GM19193 (cell line): ENCODE data around the gene GABBR2.

Experiments
- POLR2A ChIP-seq: IDR thresholded peaks from 4 replicates; pipeline ENCODE4 v1.6.1; 2011; ENCODE audit not compliant: insufficient read depth, insufficient read length; ENCODE audit errors: extremely low read depth

Gene GABBR2

DNA sequence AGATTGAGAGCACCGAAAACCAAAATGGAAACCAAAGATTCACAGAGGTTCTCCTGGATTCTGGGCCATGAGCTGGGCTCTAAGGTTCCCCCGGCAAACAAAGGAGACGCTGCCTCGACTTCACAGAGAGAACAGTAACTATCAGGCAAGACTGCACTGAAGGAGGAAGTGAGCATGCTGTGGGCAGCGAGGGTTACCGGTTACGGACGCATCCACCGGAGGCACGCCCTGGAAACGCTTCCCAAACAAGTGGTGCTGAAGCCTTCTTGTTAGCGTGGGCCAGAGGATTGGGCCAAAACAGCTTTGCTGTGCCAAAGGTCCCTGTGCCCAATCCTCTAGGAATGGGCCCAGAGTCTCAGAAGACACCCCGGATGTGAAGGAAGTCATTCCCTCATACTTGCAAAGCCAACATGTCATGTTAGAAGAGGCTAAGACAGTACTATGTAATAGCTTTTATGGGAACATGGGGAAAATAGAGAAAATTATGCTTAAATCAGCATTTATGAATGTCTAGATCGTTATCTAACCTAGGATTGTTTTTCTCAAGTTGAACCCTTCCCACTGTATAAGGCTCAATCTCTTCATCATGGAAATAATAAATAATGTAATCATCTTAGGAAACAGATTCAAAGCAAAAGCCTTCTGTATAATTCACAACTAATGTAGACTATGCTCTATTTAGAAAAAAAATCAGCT, 145.4 kb downstream of the GABBR2 start:
- TF ChIP-seq POLR2A = no peak

DNA sequence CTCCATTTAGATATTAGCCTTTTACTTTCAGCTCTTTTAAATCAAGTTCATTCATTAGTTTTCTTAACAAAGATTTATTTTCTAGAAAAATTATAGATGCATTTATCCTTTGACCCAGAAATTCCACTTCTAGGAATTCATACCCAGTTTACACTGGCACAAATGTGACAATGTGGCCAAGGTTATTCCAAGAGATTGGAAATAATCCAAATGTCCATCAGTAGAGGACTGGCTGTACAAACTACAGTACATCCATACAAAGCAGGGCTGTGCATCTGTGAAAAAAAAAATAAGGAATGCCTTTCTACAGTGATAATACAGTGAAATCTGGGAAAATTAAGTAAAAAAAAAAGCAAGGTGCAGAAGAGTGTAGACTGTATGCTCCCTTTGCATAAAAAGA, 149.2 kb downstream of the GABBR2 start:
- no peak for TF ChIP-seq POLR2A

DNA sequence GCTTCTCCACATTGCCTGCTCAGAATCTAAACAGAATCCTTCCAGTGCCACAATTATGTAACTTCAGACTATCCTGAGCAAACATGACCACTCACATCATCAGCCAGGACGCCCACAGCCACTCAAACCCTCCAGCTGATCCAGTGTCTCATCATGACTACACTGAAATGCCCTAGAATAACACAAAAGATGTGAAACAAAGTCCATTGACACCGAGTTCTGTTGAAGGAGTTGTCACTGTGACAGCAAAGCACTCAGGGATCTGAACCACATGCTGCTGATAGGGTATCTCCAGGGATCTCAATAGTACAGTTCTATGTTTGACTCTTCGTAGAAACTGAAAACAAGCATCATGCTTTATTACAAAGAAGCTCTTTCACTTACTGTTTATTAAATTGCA, 150.2 kb downstream of the GABBR2 start:
- TF ChIP-seq POLR2A = no peak

GRCh38 chr9:98556511-98556910, 152.2 kb downstream of the GABBR2 start:
- TF ChIP-seq POLR2A = no peak

GRCh38 chr9:98555651-98556465, 152.9 kb downstream of the GABBR2 start:
- no peak for TF ChIP-seq POLR2A

DNA sequence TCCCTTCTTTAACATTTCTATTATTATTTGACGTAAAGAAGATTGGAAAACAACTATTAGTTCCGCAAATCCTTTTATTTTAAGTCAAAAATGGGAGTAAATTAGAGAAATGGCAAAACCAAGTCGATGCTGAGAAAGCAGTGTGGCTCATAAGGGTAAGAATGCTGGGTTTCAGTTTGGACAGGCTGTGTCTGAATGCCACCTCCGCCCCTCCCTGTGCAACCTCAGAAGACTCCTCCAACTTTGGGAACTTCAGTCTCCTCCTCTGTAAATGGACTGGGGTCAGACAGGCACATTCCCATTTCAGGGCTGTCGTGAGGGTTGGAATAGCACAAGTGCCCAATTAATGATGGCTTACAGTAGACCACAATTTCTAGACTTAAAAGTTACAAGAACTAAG, 154.0 kb downstream of the GABBR2 start:
- TF ChIP-seq POLR2A = no peak

- TF ChIP-seq POLR2A = no peak
Measured at GRCh38 chr9:98552331-98552730, 156.4 kb downstream of the GABBR2 start.

- TF ChIP-seq POLR2A = no peak
Measured at GRCh38 chr9:98551511-98552286, 157.0 kb downstream of the GABBR2 start.

DNA sequence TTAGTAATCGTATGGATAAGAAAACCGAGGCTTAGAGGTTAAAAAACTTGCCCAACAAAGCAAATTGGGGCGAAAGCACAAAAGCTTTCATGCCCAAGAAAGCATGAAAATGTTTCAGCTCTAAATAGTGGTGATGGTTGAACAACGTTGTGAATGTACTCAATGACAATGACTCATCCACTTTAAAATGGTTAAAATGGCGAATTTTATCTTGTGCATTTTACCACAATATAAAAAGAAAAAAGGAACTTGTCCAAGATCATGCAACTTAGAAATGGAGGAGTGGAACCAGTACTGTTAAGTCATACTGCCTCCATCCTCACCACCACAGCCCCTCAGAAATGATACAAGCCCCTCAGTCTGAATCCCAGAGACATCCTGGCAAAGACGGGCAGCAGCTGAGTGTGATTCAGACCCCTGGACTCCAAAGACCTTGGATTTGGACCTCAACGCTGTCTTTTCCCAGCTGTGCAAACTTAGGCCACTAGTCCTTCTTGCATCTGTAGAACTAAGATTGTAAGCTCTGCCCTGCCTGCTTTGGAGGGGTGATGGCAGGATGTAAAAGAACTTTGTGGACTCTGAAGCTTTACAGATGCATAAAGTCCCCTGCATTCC, 158.4 kb downstream of the GABBR2 start:
- no peak for TF ChIP-seq POLR2A

DNA sequence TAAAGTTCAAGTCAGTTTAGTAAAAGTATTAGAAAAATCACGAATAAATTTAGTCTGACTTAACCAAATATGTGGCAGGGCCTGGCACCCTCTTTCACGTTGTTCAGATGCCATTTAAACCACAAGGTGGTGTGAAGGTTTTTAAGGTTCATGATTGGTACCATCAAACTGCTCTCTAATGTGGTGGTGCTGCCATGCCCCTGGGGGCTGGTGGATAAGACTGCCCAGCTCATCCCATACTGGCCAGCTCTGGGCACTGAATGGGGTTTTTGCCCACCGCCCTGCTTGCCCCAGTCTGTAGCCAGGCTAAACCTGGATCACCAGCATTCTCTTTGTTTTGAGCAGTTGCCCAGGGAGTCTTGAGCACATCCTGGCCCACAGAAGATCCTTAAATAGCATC, 159.3 kb downstream of the GABBR2 start:
- no peak for TF ChIP-seq POLR2A

DNA sequence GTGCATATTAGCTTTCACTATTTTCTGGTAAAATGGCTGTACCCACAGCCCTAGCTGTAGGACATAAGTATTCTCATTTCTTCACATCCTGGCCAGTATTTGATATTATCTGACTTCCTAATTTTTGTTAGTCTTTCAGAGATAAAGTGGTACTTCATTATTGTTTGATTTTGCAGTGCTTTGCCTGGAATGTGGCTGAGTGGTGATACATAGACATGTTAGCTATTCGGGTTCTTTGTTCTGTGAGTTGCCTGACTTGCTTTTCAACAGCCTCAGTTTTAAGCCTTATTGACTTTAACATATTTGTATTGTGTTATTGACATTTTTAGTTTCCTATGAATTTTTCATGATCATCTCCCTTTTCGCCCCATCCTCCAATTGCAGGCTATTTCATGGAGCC, 161.1 kb downstream of the GABBR2 start:
- no peak for TF ChIP-seq POLR2A

GRCh38 chr9:98545021-98545420, 163.7 kb downstream of the GABBR2 start:
- TF ChIP-seq POLR2A = no peak

DNA sequence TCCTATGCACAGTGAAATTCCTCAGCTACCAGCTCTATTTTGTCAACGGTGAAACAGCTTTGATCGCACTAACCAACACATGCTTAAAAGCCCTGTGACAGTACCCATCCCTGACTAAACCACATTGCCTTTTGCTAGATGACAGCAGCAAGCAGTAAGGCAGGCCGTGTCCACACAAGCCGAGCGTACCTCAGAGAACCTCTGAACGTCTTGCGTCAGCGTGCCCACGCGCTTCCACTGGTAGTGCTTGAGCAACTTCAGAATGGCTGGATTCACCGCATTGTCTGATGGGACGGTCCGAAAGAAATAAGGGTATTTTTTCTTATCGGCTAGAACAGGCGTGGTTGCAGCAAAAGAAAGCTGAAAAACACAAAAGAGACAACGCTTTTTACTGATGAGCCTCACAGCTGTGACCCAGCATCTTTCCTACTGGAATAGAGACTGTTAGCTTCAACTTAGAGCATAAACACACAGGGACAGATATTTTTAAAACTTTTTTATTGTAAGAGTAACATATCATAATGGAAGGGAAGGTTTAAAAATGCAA, 167.0 kb downstream of the GABBR2 start:
- TF ChIP-seq POLR2A = no peak

DNA sequence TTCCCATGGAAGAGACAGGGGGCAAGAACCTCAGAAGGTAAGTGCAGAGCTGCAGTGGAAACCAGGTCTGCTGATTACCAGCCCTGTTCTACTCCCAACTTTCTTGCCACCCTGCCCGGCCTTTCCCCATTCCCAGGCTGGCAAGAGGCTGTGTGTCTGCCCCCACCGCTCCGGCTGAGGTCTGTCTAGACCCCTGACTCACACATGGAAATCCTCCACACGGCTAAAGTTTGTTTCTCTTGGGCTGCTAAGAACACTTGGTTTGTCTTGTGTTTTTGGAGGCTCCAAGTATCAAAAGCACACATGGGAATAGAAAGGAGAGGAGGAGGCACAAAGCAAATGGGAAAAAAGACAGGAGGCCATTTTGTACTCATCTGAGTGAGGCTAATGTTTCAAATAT, 168.3 kb downstream of the GABBR2 start:
- TF ChIP-seq POLR2A = no peak

DNA sequence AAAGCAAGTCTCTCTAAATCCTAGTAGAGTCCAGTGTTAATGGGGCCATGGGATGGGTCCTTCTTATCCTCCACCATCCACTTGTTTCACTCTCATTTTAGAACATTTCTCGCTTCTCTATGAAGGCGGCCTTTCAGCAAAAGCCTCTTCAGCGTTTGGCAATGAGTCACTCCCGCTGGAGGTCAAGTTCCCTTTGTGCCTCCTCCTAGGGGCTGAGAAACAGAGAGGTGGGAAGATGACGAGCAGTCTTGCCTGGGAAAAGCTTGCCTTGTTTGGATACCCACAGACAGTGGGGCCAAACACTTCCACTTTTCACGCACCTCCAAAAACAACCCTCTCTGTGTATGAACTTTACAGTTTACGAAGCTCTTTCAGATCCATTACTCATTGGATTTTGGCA, 168.8 kb downstream of the GABBR2 start:
- TF ChIP-seq POLR2A = no peak
